ENCODE results near the gene NRXN3. TPM values are rescaled to one million over a fixed set of nuclear protein-coding genes. Genes with fewer than 3 reads are reported as not detected.
"Not testable (repeated sequence)": the region's sequence is repeated elsewhere in the genome, so short reads cannot be mapped to it uniquely, and the experiment has no call there.

The NRXN3 gene
- total RNA-seq, 1 donor, result under 0.01 TPM

- no peaks in the 10 kb centered on the region for H3K4me1 ChIP-seq (ENCODE audit: insufficient read depth, low read length)
- H3K9me3 ChIP-seq (ENCODE audit: low read depth, low read length), result no peaks in the 10 kb centered on the region
- no peak overlapping the region for H3K4me3 ChIP-seq (ENCODE audit: low read length)
- H3K27me3 ChIP-seq (ENCODE audit: insufficient read depth, low read length), result no peaks in the 10 kb centered on the region
These were observed 841.1 kb downstream of the NRXN3 start for GRCh38 chr14:79011091-79011919.

GRCh38 chr14:79011920-79012204 is 841.7 kb downstream of the NRXN3 start:
- no peaks in the 10 kb centered on the region for H3K9me3 ChIP-seq (ENCODE audit: low read depth, low read length)

GRCh38 chr14:79016828-79017505 is 846.8 kb downstream of the NRXN3 start:
- no peaks in the 10 kb centered on the region for H3K27me3 ChIP-seq (ENCODE audit: insufficient read depth, low read length)
- H3K4me3 ChIP-seq (ENCODE audit: low read length), result no peak overlapping the region
- H3K9me3 ChIP-seq (ENCODE audit: low read depth, low read length), result no peaks in the 10 kb centered on the region
- no peaks in the 10 kb centered on the region for H3K4me1 ChIP-seq (ENCODE audit: insufficient read depth, low read length)

More at GRCh38 chr14:79011920-79012204, 841.7 kb downstream of the NRXN3 start:
- Histone ChIP-seq H3K4me1 (ENCODE audit: insufficient read depth, low read length) (no peaks in the 10 kb centered on the region), H3K4me3 (ENCODE audit: low read length) (no peak overlapping the region), H3K27me3 (ENCODE audit: insufficient read depth, low read length) (no peaks in the 10 kb centered on the region)

GRCh38 chr14:79017561-79017960 is 847.4 kb downstream of the NRXN3 start:
- H3K4me1 ChIP-seq (ENCODE audit: insufficient read depth, low read length), result no peaks in the 10 kb centered on the region
- no peak overlapping the region for H3K4me3 ChIP-seq (ENCODE audit: low read length)
- H3K27me3 ChIP-seq (ENCODE audit: insufficient read depth, low read length), result no peaks in the 10 kb centered on the region
- H3K9me3 ChIP-seq (ENCODE audit: low read depth, low read length), result no peaks in the 10 kb centered on the region

- Histone ChIP-seq H3K4me3 (ENCODE audit: low read length) (no peak overlapping the region), H3K9me3 (ENCODE audit: low read depth, low read length) (no peaks in the 10 kb centered on the region), H3K27me3 (ENCODE audit: insufficient read depth, low read length) (no peaks in the 10 kb centered on the region), H3K4me1 (ENCODE audit: insufficient read depth, low read length) (no peaks in the 10 kb centered on the region)
These were observed 848.7 kb downstream of the NRXN3 start for GRCh38 chr14:79018836-79019235.

GRCh38 chr14:79019898-79020297 is 849.7 kb downstream of the NRXN3 start:
- not testable (repeated sequence) for H3K9me3 ChIP-seq (ENCODE audit: low read depth, low read length); H3K4me1 ChIP-seq (ENCODE audit: insufficient read depth, low read length); H3K27me3 ChIP-seq (ENCODE audit: insufficient read depth, low read length); H3K4me3 ChIP-seq (ENCODE audit: low read length)

- Histone ChIP-seq H3K4me1 (ENCODE audit: insufficient read depth, low read length) (no peaks in the 10 kb centered on the region), H3K9me3 (ENCODE audit: low read depth, low read length) (no peaks in the 10 kb centered on the region), H3K4me3 (ENCODE audit: low read length) (no peak overlapping the region), H3K27me3 (ENCODE audit: insufficient read depth, low read length) (no peaks in the 10 kb centered on the region)
These were observed 851.6 kb downstream of the NRXN3 start for GRCh38 chr14:79021766-79022165.

GRCh38 chr14:79027138-79027537 is 857.0 kb downstream of the NRXN3 start:
- H3K4me1 ChIP-seq (ENCODE audit: insufficient read depth, low read length), result peaks cover 4% of the 10 kb centered on the region
- H3K9me3 ChIP-seq (ENCODE audit: low read depth, low read length), result no peaks in the 10 kb centered on the region
- H3K4me3 ChIP-seq (ENCODE audit: low read length), result no peak overlapping the region
- H3K27me3 ChIP-seq (ENCODE audit: insufficient read depth, low read length), result no peaks in the 10 kb centered on the region

GRCh38 chr14:79028281-79028680 is 858.1 kb downstream of the NRXN3 start:
- H3K4me3 ChIP-seq (ENCODE audit: low read length), result no peak overlapping the region
- H3K9me3 ChIP-seq (ENCODE audit: low read depth, low read length), result no peaks in the 10 kb centered on the region
- H3K27me3 ChIP-seq (ENCODE audit: insufficient read depth, low read length), result no peaks in the 10 kb centered on the region
- H3K4me1 ChIP-seq (ENCODE audit: insufficient read depth, low read length), result peaks cover 4% of the 10 kb centered on the region

- H3K27me3 ChIP-seq (ENCODE audit: insufficient read depth, low read length), result no peaks in the 10 kb centered on the region
- H3K4me3 ChIP-seq (ENCODE audit: low read length), result no peak overlapping the region
- H3K4me1 ChIP-seq (ENCODE audit: insufficient read depth, low read length), result no peaks in the 10 kb centered on the region
- H3K9me3 ChIP-seq (ENCODE audit: low read depth, low read length), result no peaks in the 10 kb centered on the region
These were observed 866.3 kb downstream of the NRXN3 start for GRCh38 chr14:79036441-79036840.

- H3K4me1 ChIP-seq (ENCODE audit: insufficient read depth, low read length), result no peaks in the 10 kb centered on the region
- H3K4me3 ChIP-seq (ENCODE audit: low read length), result no peak overlapping the region
- no peaks in the 10 kb centered on the region for H3K9me3 ChIP-seq (ENCODE audit: low read depth, low read length)
- no peaks in the 10 kb centered on the region for H3K27me3 ChIP-seq (ENCODE audit: insufficient read depth, low read length)
These were observed 866.9 kb downstream of the NRXN3 start for GRCh38 chr14:79037106-79037505.

GRCh38 chr14:79037593-79037992 is 867.4 kb downstream of the NRXN3 start:
- Histone ChIP-seq H3K4me1 (ENCODE audit: insufficient read depth, low read length) (no peaks in the 10 kb centered on the region), H3K9me3 (ENCODE audit: low read depth, low read length) (no peaks in the 10 kb centered on the region), H3K4me3 (ENCODE audit: low read length) (no peak overlapping the region)

GRCh38 chr14:79040790-79041189 is 870.6 kb downstream of the NRXN3 start:
- H3K4me1 ChIP-seq (ENCODE audit: insufficient read depth, low read length), result no peaks in the 10 kb centered on the region
- H3K9me3 ChIP-seq (ENCODE audit: low read depth, low read length), result no peaks in the 10 kb centered on the region
- H3K4me3 ChIP-seq (ENCODE audit: low read length), result no peak overlapping the region
- no peaks in the 10 kb centered on the region for H3K27me3 ChIP-seq (ENCODE audit: insufficient read depth, low read length)

More at GRCh38 chr14:79037593-79037992, 867.4 kb downstream of the NRXN3 start:
- H3K27me3 ChIP-seq (ENCODE audit: insufficient read depth, low read length), result no peaks in the 10 kb centered on the region

GRCh38 chr14:79043194-79043889 is 873.2 kb downstream of the NRXN3 start:
- Histone ChIP-seq H3K9me3 (ENCODE audit: low read depth, low read length) (no peaks in the 10 kb centered on the region), H3K4me3 (ENCODE audit: low read length) (no peak overlapping the region), H3K27me3 (ENCODE audit: insufficient read depth, low read length) (no peaks in the 10 kb centered on the region), H3K4me1 (ENCODE audit: insufficient read depth, low read length) (no peaks in the 10 kb centered on the region)

- Histone ChIP-seq H3K4me3 (ENCODE audit: low read length) (no peak overlapping the region), H3K27me3 (ENCODE audit: insufficient read depth, low read length) (no peaks in the 10 kb centered on the region), H3K9me3 (ENCODE audit: low read depth, low read length) (no peaks in the 10 kb centered on the region), H3K4me1 (ENCODE audit: insufficient read depth, low read length) (no peaks in the 10 kb centered on the region)
These were observed 874.9 kb downstream of the NRXN3 start for GRCh38 chr14:79044894-79045624.
